NCI-H1694 (cell line): ENCODE measurements around the gene F10.

Experiments
- DNase-seq: peaks from one replicate; lab custom pipeline; 2025; lab: John Stamatoyannopoulos, UW

The F10 gene

GRCh38 chr13:113171250-113172125, 48.9 kb downstream of the F10 start:
- DNase-seq = no peak

GRCh38 chr13:113172419-113172926, 49.9 kb downstream of the F10 start:
- no peak for DNase-seq

- DNase-seq = no peak
These were observed 53.7 kb downstream of the F10 start for GRCh38 chr13:113176280-113176679.

GRCh38 chr13:113176822-113177221, 54.2 kb downstream of the F10 start:
- no peak for DNase-seq

- DNase-seq = no peak
These were observed 55.7 kb downstream of the F10 start for GRCh38 chr13:113178070-113178895.

- no peak for DNase-seq
These were observed 56.2 kb downstream of the F10 start for GRCh38 chr13:113178896-113179167.

GRCh38 chr13:113179374-113180230, 57.0 kb downstream of the F10 start:
- DNase-seq = no peak

GRCh38 chr13:113182046-113182445, 59.4 kb downstream of the F10 start:
- DNase-seq = no peak

GRCh38 chr13:113183450-113184129, 61.0 kb downstream of the F10 start:
- DNase-seq = no peak

GRCh38 chr13:113184568-113185440, 62.2 kb downstream of the F10 start:
- DNase-seq = no peak

- no peak for DNase-seq
These were observed 63.7 kb downstream of the F10 start for GRCh38 chr13:113186061-113186900.

- DNase-seq = no peak
These were observed 64.7 kb downstream of the F10 start for GRCh38 chr13:113187263-113187669.

GRCh38 chr13:113187883-113188665, 65.5 kb downstream of the F10 start:
- DNase-seq = no peak

- no peak for DNase-seq
These were observed 67.6 kb downstream of the F10 start for GRCh38 chr13:113190181-113190580.

- no peak for DNase-seq
These were observed 69.7 kb downstream of the F10 start for GRCh38 chr13:113192279-113192678.

GRCh38 chr13:113192902-113193301, 70.3 kb downstream of the F10 start:
- no peak for DNase-seq

- DNase-seq = no peak
These were observed 72.8 kb downstream of the F10 start for GRCh38 chr13:113195360-113195759.

- DNase-seq = no peak
These were observed 74.6 kb downstream of the F10 start for GRCh38 chr13:113196970-113197737.
